Neural cell (in vitro differentiated cells): Measurements from ENCODE around the gene MYBL2.

Experiments
- CTCF ChIP-seq: fragments of 450-650 bp; IDR thresholded peaks from 2 replicates; pipeline ENCODE4 v1.5.1; 2014; ENCODE audit warnings: antibody characterized with exemption, mild to moderate bottlenecking, moderate library complexity; ENCODE audit not compliant: poor library complexity, severe bottlenecking
- EP300 ChIP-seq: fragments of 450-650 bp; conservative IDR thresholded peaks from 2 replicates; pipeline ENCODE4 v1.6.1; 2014; ENCODE audit warnings: antibody characterized with exemption, mild to moderate bottlenecking, moderate library complexity; ENCODE audit not compliant: poor library complexity, severe bottlenecking
- EZH2 ChIP-seq: fragments of 200-600, 300-800 bp; shearing (Covaris generic), sonication (generic); IDR thresholded peaks from 2 replicates; pipeline ENCODE4 v1.6.1; 2014; ENCODE audit warnings: antibody characterized with exemption, low read length, borderline replicate concordance, mild to moderate bottlenecking; ENCODE audit not compliant: insufficient read depth, poor library complexity, severe bottlenecking
- POLR2AphosphoS5 ChIP-seq: IDR thresholded peaks from 2 replicates; pipeline ENCODE4 v1.6.1; 2012
- REST ChIP-seq: IDR thresholded peaks from 2 replicates; pipeline ENCODE4 v1.6.1; 2012; ENCODE audit warnings: borderline replicate concordance
- SMC3 ChIP-seq: fragments of 450-650 bp; conservative IDR thresholded peaks from 2 replicates; pipeline ENCODE4 v1.6.1; 2014; ENCODE audit warnings: antibody characterized with exemption, mild to moderate bottlenecking, moderate library complexity; ENCODE audit not compliant: poor library complexity
- TAF1 ChIP-seq: IDR thresholded peaks from 2 replicates; pipeline ENCODE4 v1.6.1; 2012; ENCODE audit warnings: low read depth

- no peak for TF ChIP-seq REST
- no peak for TF ChIP-seq CTCF
- TF ChIP-seq TAF1 = no peak
- no peak for TF ChIP-seq SMC3
- TF ChIP-seq POLR2AphosphoS5 = no peak
- no peak for TF ChIP-seq EZH2
- no peak for TF ChIP-seq EP300
Measured at GRCh38 chr20:43715044-43715443, 48.1 kb downstream of the MYBL2 start.
